K562 treated with DMSO at 1 percent for 48 hours (cell line): ENCODE results near the gene IFIT3. TPM values are rescaled to one million over a fixed set of nuclear protein-coding genes. Genes with fewer than 3 reads are reported as not detected.

ENCODE experiments used
- total RNA-seq: library from RNA; unstranded; fragments of 300-600 nt; gene quantifications from 2 replicates; pipeline ENCODE4 v1.2.3, GENCODE V29; 2022; ENCODE audit warnings: low replicate concordance; ENCODE audit errors: extremely low read depth

IFIT3 gene
- not detected in 2 replicates for total RNA-seq

GRCh38 chr10:89327803-89328441, at the start of gene IFIT3:
IFIT3 (plus strand) TSS chr10:89327997; CDS start chr10:89328074, 77 bp downstream.

GRCh38 chr10:89301721-89302445, 25.9 kb upstream of the IFIT3 start, which contains the start of gene IFIT2:
IFIT2 (plus strand) TSS chr10:89302046; CDS start chr10:89302124, 78 bp downstream.

GRCh38 chr10:89377705-89378637, 50.2 kb downstream of the IFIT3 start, which contains the start of gene IFIT1B:
IFIT1B (plus strand) TSS chr10:89378056; CDS start chr10:89378136, 80 bp downstream.

Other genes starting within 250 kb of the IFIT3 start
- not detected in 2 replicates for gene CH25H, start 120.7 kb upstream of the IFIT3 start, total RNA-seq
- not detected in 2 replicates for gene LIPA, start 76.2 kb upstream of the IFIT3 start, total RNA-seq
- gene IFIT2, start 26.0 kb upstream of the IFIT3 start, total RNA-seq = not detected in 2 replicates
- gene IFIT1B, start 50.1 kb downstream of the IFIT3 start, total RNA-seq = not detected in 2 replicates
- not detected in 2 replicates for gene IFIT1, start 64.6 kb downstream of the IFIT3 start, total RNA-seq
- not detected in 2 replicates for gene IFIT5, start 86.6 kb downstream of the IFIT3 start, total RNA-seq
- gene SLC16A12, start 207.6 kb downstream of the IFIT3 start, total RNA-seq = not detected in 2 replicates